Right lobe of liver (tissue), 4 donors: ENCODE results near the gene POPDC2.

Experiments
- CTCF ChIP-seq, 4 donors: fragments of 200-600 bp in 3 of 4; fragments of 450-650 bp in 1 of 4; IDR thresholded peaks; one replicate each; pipeline versions ENCODE4 v1.5.1 to v1.8.0; 2016 to 2022; ENCODE audit warnings: antibody characterized with exemption in 4 of 4, mild to moderate bottlenecking in 2 of 4
- POLR2A ChIP-seq: fragments of 450-650 bp; IDR thresholded peaks from one replicate; pipeline ENCODE4 v1.6.1; 2017; ENCODE audit warnings: antibody characterized with exemption, mild to moderate bottlenecking
- donor health status: DM: no; HTN: no; CAD: no.
- donor health status: DM: no; HTN: no; CAD: no.
- donor health status: DM: no; HTN: yes; CAD: no.

GRCh38 chr3:119628390-119628789 is 32.0 kb downstream of the POPDC2 start:
- TF ChIP-seq POLR2A (no peak), CTCF (IDR thresholded peaks at IDR 0.05) (no peak)
